Adipose tissue (tissue), 3 donors: ENCODE data around the gene LINC00237. TPM values are rescaled to one million over a fixed set of nuclear protein-coding genes. Genes with fewer than 3 reads are reported as not detected.

Source experiments
- H3K27ac ChIP-seq: one replicate; pipeline ENCODE4 v1.5.1; 2013; ENCODE audit warnings: low read depth, low read length
- WGBS, 3 donors: extraction: QIAGEN DNeasy Blood & Tissue Kit; methylation state at CpG; one replicate each; pipeline ENCODE4 v1.1.7; 2013; 5-methylcytosine and 5-hydroxymethylcytosine counted together
- polyA plus RNA-seq, 3 donors: library from polyadenylated mRNA; stranded (reverse); fragments of 200-250 nt; gene quantifications; one replicate each; pipeline ENCODE4 v1.2.3, GENCODE V29; 2013
- donor health status: healthy with polysubstance abuse.
- donor health status: Bipolar disorder and iron deficiency.
- donor health status: healthy.

LINC00237 gene
- polyA plus RNA-seq, 3 donors, result not detected

DNA sequence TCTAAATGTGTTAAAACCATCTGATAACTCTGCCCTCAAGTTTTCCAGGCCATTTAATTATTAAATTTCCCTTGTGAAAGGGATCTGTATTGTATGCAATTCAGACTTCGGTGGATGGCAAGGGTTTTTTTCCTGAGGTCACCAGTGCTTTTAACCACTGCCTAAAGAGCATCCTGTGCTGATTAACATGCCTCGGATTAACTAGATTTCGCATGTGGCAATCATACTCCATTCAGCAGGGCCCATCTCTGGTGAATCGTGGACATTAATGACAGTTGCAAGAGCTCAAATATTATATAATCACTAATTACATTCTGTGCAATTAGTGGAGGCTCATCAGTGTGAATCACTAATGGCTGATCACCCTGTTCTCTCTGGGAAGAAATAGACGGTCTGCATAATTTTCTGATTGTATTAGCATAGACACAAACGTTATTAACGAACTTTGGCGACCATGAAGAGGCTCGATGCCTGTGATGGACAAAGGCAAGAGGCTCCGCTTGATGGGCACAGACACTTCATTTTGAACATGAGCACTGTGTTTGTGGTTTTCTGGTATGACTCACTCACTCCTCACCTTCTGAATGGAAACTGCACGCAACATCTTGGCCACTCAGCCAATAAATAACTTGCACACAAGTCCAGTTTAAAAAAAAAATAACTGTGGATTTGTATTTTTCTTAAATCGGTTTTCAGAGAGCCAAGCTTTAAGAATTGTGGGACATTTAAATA is 31.4 kb downstream of the LINC00237 start:
- H3K27ac ChIP-seq, result no peak overlapping the region
- WGBS, 3 donors, result 76 to 80% (median 79%) methylated on average over 12 of the region's 12 CpGs

DNA sequence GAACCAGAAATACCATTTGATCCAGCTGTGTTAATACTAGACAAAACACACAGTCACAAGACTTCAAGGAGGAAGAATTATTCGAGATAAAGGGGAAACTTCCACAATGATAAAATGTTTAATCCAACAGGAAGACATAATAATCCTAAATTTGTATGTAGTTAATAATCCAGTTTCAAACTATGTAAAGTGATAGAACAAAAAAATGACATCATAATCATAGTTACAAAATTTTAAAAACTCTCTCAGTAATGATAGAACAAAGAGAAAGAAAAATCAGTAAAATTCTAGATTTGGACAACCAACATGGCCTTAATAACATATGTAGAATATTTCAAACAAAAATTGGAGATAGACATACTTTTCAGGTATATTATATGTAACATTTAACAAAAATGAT is 38.9 kb downstream of the LINC00237 start:
- no peak overlapping the region for H3K27ac ChIP-seq
- 61 to 76% (median 73%) methylated on average over 1 of the region's 1 CpG for WGBS, 3 donors

DNA sequence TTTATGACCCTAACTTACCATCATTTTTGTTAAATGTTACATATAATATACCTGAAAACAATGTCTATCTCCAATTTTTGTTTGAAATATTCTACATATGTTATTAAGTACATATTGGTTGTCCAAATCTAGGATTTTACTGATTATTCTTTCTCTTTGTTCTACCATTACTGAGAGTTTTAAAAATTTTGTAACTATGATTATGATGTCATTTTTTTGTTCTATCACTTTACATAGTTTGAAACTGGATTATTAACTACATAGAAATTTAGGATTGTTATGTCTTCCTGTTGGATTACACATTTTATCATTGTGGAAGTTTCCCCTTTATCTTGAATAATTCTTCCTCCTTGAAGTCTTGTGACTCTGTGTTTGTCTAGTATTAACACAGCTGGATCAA is 41.2 kb downstream of the LINC00237 start:
- H3K27ac ChIP-seq, result no peak overlapping the region

DNA sequence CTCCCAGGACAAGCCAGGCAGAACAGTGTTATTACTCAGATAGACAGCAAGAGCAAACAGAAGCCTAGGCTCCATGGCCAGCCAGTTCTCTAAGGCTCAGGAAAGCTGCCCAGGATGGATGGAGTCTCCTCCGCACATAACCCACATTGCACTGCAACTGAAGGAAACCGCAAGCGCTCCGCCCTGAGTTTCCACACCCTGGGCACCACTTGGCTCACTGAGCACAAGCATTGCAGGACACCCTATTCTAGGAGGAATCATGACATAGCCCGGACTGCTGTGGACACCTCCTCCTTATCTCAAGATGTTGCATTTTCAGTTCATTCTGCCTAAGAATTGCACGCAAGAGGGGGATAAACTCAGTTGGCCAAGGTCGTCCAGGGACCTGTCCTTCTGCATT is 42.9 kb downstream of the LINC00237 start:
- no peak overlapping the region for H3K27ac ChIP-seq
- 79 to 92% (median 86%) methylated on average over 7 of the region's 7 CpGs for WGBS, 3 donors

DNA sequence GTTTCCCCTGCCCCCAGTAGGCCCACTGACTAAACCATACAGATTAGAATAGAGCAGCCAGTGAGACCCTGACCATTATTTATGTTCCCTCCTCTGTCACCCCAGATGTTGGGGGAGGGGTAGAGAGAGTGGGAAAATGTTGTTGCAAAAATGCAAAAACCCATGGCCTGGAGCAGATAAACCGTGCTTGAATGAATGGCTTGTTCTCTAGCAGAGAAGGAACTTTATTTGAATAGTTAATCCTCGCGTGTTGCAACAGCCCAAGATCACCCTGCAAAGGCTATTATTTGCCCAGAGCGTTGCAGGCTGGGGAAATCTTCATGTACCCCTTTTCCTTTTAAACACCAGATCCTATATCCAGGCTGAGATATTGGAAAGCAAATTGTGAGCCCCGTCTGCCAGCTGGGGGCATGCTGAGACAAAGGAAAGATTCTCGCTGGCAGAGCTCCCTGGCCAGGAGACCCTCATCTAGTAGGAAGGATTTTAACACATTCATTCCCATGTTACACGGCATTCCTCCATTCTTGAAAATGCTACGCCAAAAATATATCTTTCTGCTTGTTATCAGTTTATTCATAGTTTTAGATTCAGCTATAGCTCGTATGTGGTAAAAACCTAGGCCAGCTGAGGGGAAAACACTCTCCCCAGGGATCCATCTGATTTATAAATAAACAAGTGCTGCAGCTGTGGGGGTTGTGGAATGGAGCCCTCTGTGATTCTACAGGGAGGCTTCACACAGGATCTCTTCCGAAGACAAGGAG is 53.0 kb downstream of the LINC00237 start:
- whole genome bisulfite sequencing, 3 donors, result 21 to 27% (median 24%) methylated on average over 10 of the region's 10 CpGs
- no peak overlapping the region for H3K27ac ChIP-seq

DNA sequence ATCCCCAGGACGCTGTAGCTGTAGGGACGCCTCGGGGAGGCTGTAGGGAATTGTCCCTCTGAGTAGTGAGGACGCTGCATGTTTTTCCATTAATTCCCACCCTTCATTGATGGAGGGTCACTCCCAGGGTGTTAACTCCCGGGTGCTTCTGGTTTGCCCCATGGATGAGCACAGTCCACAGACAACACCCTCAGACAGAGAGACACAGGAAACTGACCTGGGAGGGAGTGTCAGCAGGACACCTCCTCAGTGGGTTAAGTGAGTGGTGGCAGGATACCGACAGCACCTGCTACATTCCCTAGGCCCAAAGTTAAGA is 53.5 kb downstream of the LINC00237 start:
- no peak overlapping the region for H3K27ac ChIP-seq
- 74 to 79% (median 75%) methylated on average over 6 of the region's 6 CpGs for WGBS, 3 donors

DNA sequence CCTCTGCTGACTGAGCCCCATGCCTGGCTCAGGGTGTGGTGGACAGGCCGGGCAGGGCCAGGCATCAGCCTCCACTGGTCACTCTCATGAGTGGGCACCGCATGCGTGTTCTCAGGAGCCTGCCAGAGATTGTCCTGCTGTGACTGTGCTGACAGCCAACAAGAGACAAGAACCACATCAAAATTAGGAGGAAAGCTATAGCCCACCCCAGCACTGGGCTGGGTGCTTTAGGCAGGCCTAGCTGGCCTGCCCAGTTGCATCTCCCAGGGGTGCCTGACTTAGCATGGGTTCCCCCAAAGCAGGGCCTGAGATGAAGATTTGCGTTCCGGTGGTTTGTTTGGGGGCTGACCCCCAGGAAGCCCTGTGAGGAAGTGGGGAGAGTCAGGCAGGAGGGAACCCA is 53.9 kb downstream of the LINC00237 start:
- no peak overlapping the region for H3K27ac ChIP-seq

DNA sequence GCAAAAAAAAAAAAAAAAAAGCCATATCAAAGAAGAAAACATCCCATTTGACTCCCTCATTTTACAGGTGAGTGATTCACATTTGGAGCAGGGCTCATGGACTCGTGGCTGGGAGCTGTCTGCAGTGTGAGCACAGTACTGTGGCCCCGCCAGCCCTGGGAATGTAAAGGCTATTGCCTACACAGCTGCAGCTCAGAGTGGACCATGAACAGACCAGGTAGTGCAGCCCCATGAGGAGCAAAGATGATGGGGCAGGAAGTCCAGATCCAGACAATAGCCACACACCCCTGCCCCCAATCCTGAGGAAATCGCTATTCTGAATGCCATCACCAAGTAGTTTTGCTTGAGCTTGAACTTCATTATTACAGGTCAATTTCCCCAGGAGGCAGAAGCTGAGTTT is 55.4 kb downstream of the LINC00237 start:
- 85 to 87% (median 86%) methylated on average over 3 of the region's 3 CpGs for WGBS, 3 donors
- H3K27ac ChIP-seq, result no peak overlapping the region

More for the DNA sequence above, 53.9 kb downstream of the LINC00237 start:
- WGBS, 3 donors, result 91 to 98% (median 91%) methylated on average over 5 of the region's 5 CpGs

DNA sequence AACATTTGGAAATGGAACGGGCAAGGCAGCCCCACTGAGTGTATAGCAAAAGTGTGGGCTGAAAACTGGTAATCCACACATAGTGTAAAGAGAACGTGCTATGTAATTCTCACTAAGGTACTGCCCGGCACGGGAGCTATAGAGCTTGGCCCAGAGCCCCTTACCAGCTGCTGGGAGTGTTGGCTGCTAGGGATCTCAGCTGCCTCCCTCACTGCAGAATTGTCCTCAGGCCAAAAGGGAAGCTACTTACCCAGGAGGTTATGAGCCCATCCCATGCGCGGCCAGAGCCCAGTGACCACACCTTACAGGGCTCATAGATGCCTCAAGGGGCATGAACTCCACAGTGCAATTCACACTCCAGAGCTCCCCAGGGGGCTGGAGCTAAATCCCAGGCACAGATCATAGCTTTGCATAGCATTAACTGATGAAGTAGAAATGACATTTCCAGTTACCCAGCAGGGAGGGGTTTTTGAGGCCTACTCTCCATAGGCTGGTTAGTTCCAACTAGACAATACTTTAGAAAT is 56.8 kb downstream of the LINC00237 start:
- 77 to 90% (median 86%) methylated on average over 6 of the region's 6 CpGs for WGBS, 3 donors

DNA sequence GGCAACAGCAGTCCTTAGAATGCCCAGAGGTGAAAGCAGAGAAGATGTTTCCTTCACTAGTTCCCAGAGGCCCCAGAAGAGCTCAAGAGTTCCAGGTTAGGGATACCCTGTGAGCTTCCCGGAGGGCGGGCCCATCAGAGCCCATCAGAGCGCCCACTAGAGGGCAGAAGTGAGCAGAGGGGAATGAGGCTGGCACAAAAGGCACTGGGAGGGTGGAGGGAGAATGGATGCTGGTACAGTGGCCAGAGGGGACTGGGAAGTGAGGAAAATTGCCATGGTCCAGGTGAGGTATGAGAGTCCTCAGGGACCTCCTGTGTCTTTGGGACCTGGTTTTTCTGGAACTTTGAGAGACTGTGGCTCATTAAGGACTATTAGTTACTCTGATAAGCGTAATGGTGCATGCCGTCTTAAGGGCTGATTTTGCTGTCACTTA is 57.3 kb downstream of the LINC00237 start:
- WGBS, 3 donors, result 52 to 58% (median 56%) methylated on average over 5 of the region's 5 CpGs
- H3K27ac ChIP-seq, result no peak overlapping the region

More for the DNA sequence above, 56.8 kb downstream of the LINC00237 start:
- no peak overlapping the region for H3K27ac ChIP-seq

DNA sequence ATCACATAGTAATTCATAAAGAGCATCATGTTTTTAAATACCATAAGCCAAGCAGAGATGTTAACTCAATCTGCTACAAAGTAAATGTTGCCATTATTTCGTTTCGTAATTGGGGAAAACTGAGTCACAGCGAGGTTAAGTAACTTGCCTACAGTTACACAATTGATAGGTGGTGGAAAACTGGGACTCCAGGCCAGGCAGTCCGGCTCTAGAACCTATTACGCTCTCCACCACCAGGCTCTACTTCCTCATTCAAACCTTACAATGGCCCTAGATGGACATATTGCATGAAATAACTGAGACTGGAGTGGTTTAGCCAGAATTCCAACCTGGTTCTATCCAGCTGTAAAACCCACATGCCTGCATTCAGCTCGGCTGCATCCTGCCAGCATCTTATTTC is 58.2 kb downstream of the LINC00237 start:
- WGBS, 3 donors, result 76 to 85% (median 81%) methylated on average over 6 of the region's 6 CpGs
- H3K27ac ChIP-seq, result no peak overlapping the region

DNA sequence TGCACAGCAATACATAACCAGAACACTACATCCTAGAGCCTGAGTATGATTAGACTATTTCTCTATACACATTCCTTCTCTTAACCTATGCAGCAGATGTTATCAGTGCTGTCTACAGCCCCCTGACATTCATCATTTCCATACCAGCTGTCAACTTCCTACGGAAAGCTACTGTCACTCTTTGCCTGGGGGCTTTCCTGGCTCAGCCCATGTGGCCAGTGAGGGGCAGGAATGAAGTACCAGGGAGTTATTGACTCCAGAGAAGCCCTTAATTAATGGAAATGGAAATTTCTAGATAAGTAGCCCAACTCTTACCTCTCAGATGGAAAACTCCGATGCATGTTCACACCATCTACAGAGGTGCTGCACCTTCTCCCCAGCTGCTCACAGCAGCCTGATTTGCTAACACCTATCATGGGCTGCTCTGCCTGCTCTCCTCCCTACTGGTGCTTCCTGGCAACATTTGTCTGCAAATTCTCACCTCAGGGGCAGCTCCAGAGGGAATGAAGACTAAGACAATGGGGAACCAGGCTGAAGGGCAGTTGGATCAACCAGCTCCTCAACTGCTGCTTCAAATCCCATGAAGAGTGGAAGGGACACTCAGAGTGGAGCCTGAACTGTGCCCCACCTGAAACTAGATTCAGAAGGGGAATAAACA is 59.6 kb downstream of the LINC00237 start:
- WGBS, 3 donors, result 15 to 25% (median 24%) methylated on average over 2 of the region's 2 CpGs
- no peak overlapping the region for H3K27ac ChIP-seq

Other genes with a start within 250 kb of the LINC00237 start
- gene KIZ, start 19.7 kb upstream of the LINC00237 start, polyA plus RNA-seq, result 10 to 100 TPM in 2 of 3 donors, 1 to 10 TPM in 1; 8.5 to 17.5 (median 13.5) TPM
- gene XRN2, start 197.0 kb upstream of the LINC00237 start, polyA plus RNA-seq, result 10 to 100 TPM; 30.5 to 43.1 (median 36.3) TPM